PC-3 (cell line): Measurements from ENCODE around the gene PRAMEF5. TPM values are rescaled to one million over a fixed set of nuclear protein-coding genes. Genes with fewer than 3 reads are reported as not detected.
"Not testable (repeated sequence)": the region's sequence is repeated elsewhere in the genome, so short reads cannot be mapped to it uniquely, and the experiment has no call there.

Source experiments
- ATAC-seq: fragments of 200-7000 bp; cut with Tn5 transposase; 2 replicates; pipeline ENCODE4 v1.9.1; 2020; ENCODE audit warnings: mild to moderate bottlenecking, moderate library complexity
- BruUV-seq: library from RNA; stranded (reverse); fragments of 400-500 nt; replicated peaks from 2 replicates; lab custom pipeline; 2021; lab: Mats Ljungman, UMichigan
- CTCF ChIA-PET: fragments of 300-600 bp; sonication (Branson Sonifier 250); formaldehyde crosslinking; loops from one replicate; lab custom pipeline; 2022; ENCODE audit warnings: antibody characterized with exemption; lab: Charles Lee
- POLR2A ChIA-PET: fragments of 300-600 bp; sonication (Branson Sonifier 250); formaldehyde crosslinking; loops from one replicate; lab custom pipeline; 2022; ENCODE audit warnings: antibody characterized with exemption; ENCODE audit not compliant: unreplicated experiment; lab: Charles Lee
- DNase-seq: peaks from one replicate; pipeline ENCODE4 v3.0.0-alpha.2; 2015
- H2AFZ ChIP-seq: fragments of 300-600 bp; sonication (generic); 2 replicates; pipeline ENCODE4 v1.6.0; 2016; ENCODE audit warnings: antibody characterized with exemption, low read length
- H3F3A ChIP-seq: fragments of 300-600 bp; sonication (generic); one replicate; pipeline ENCODE4 v1.6.0; 2017; ENCODE audit warnings: antibody characterized with exemption, low read length, control low read depth, mild to moderate bottlenecking; ENCODE audit not compliant: unreplicated experiment
- H3K27ac ChIP-seq: fragments of 300-600 bp; sonication (generic); 2 replicates; pipeline ENCODE4 v1.5.1; 2016; ENCODE audit warnings: mild to moderate bottlenecking, low read length
- H3K27me3 ChIP-seq: fragments of 300-600 bp; sonication (generic); 2 replicates; pipeline ENCODE4 v1.6.1; 2016; ENCODE audit warnings: low read length, mixed read lengths
- H3K36me3 ChIP-seq: fragments of 300-600 bp; sonication (generic); 2 replicates; pipeline ENCODE4 v1.6.1; 2016; ENCODE audit warnings: low read depth, mixed run types, low read length, mixed read lengths
- H3K4me1 ChIP-seq: fragments of 300-600 bp; sonication (generic); 2 replicates; pipeline ENCODE4 v1.5.1; 2016; ENCODE audit warnings: low read length; ENCODE audit not compliant: insufficient read depth
- H3K4me2 ChIP-seq: fragments of 300-600 bp; sonication (generic); 2 replicates; pipeline ENCODE4 v1.6.0; 2016; ENCODE audit warnings: low read length
- H3K4me3 ChIP-seq: fragments of 300-600 bp; sonication (generic); 2 replicates; pipeline ENCODE4 v1.5.1; 2016; ENCODE audit warnings: mild to moderate bottlenecking, low read length, mixed read lengths
- H3K79me2 ChIP-seq: fragments of 300-600 bp; sonication (generic); 2 replicates; pipeline ENCODE4 v1.6.1; 2017; ENCODE audit warnings: low read length, mixed read lengths
- H3K9ac ChIP-seq: fragments of 300-600 bp; sonication (generic); 2 replicates; pipeline ENCODE4 v1.6.0; 2016; ENCODE audit warnings: mild to moderate bottlenecking, low read length
- H3K9me2 ChIP-seq: fragments of 300-600 bp; sonication (generic); replicated peaks from 2 replicates; pipeline ENCODE4 v1.6.1; 2016; ENCODE audit warnings: mixed run types, low read length, mixed read lengths
- H3K9me3 ChIP-seq: fragments of 300-600 bp; sonication (generic); 2 replicates; pipeline ENCODE4 v1.6.1; 2016; ENCODE audit warnings: low read length, mixed read lengths
- H4K20me1 ChIP-seq: fragments of 300-600 bp; sonication (generic); 2 replicates; pipeline ENCODE4 v1.6.1; 2016; ENCODE audit warnings: low read length, mixed read lengths
- intact Hi-C: fragments of 100-400 bp; cut with micrococcal nuclease; formaldehyde crosslinking; loops from 2 replicates; pipeline ENCODE4 v1.9.0; 2023
- total RNA-seq: library from RNA; depleted of rRNA; stranded (reverse); fragments of >200 nt; gene quantifications from 2 replicates; pipeline ENCODE4 v1.2.3, GENCODE V29; 2014

PRAMEF5 gene
- total RNA-seq, 1 experiment from 2014 or later = not detected

GRCh38 chr1:13237572-13237971, 16.4 kb upstream of the PRAMEF5 start:
- H3K4me1 ChIP-seq, POLR2A ChIA-PET, H3K27ac ChIP-seq, H3K9ac ChIP-seq, H3K4me2 ChIP-seq, H3K9me2 ChIP-seq, ATAC-seq, H3K9me3 ChIP-seq, H3K4me3 ChIP-seq, H3F3A ChIP-seq, H4K20me1 ChIP-seq, DNase-seq, H2AFZ ChIP-seq, H3K36me3 ChIP-seq, intact Hi-C loops, H3K79me2 ChIP-seq, BruUV-seq: not testable (repeated sequence)
- peaks cover 23% of the 10 kb centered on the region for H3K27me3 ChIP-seq
- CTCF ChIA-PET = interaction anchor here (0.6 kb wide), 1 partner anchor 149 kb away, joined by 13 read pairs; no protein-coding TSS in a partner anchor

GRCh38 chr1:13239633-13240032, 14.4 kb upstream of the PRAMEF5 start:
- ATAC-seq, H4K20me1 ChIP-seq, H3K4me3 ChIP-seq, H3K36me3 ChIP-seq, H3K9me2 ChIP-seq, H3K4me2 ChIP-seq, BruUV-seq, H3K4me1 ChIP-seq, CTCF ChIA-PET, H3K27ac ChIP-seq, H2AFZ ChIP-seq, DNase-seq, H3K9ac ChIP-seq, H3K9me3 ChIP-seq, H3F3A ChIP-seq, intact Hi-C loops, POLR2A ChIA-PET, H3K79me2 ChIP-seq: not testable (repeated sequence)
- peaks cover 20% of the 10 kb centered on the region for H3K27me3 ChIP-seq

- POLR2A ChIA-PET, H2AFZ ChIP-seq, H3K27me3 ChIP-seq, H3K79me2 ChIP-seq, H4K20me1 ChIP-seq, H3K9me2 ChIP-seq, H3K9me3 ChIP-seq, H3K4me1 ChIP-seq, H3K4me3 ChIP-seq, BruUV-seq, H3K4me2 ChIP-seq, H3K36me3 ChIP-seq, H3F3A ChIP-seq, ATAC-seq, H3K9ac ChIP-seq, intact Hi-C loops, H3K27ac ChIP-seq, DNase-seq: not testable (repeated sequence)
- CTCF ChIA-PET = interaction anchor here (0.6 kb wide), 1 partner anchor 1991 kb away, joined by 3 read pairs; no protein-coding TSS in a partner anchor
These were observed 10.3 kb upstream of the PRAMEF5 start for GRCh38 chr1:13243536-13244263.

GRCh38 chr1:13245841-13246553, 8.0 kb upstream of the PRAMEF5 start:
- H3K9me2 ChIP-seq, H3K9ac ChIP-seq, CTCF ChIA-PET, BruUV-seq, H3K27me3 ChIP-seq, H3K4me3 ChIP-seq, H3K36me3 ChIP-seq, H2AFZ ChIP-seq, DNase-seq, H3K27ac ChIP-seq, H3K4me2 ChIP-seq, H4K20me1 ChIP-seq, ATAC-seq, intact Hi-C loops, H3F3A ChIP-seq, H3K9me3 ChIP-seq, H3K4me1 ChIP-seq, H3K79me2 ChIP-seq: not testable (repeated sequence)
- POLR2A ChIA-PET = interaction anchor here (0.6 kb wide), 1 partner anchor 537 kb away, joined by 4 read pairs; no protein-coding TSS in a partner anchor

GRCh38 chr1:13246554-13246871, 7.5 kb upstream of the PRAMEF5 start:
- H3K36me3 ChIP-seq, H4K20me1 ChIP-seq, CTCF ChIA-PET, H3K27me3 ChIP-seq, H3K79me2 ChIP-seq, DNase-seq, H3K9me2 ChIP-seq, H3K4me2 ChIP-seq, BruUV-seq, H3K4me1 ChIP-seq, ATAC-seq, H3K27ac ChIP-seq, POLR2A ChIA-PET, H3K9ac ChIP-seq, intact Hi-C loops, H3K4me3 ChIP-seq, H3F3A ChIP-seq, H3K9me3 ChIP-seq, H2AFZ ChIP-seq: not testable (repeated sequence)

GRCh38 chr1:13247122-13247521, 6.9 kb upstream of the PRAMEF5 start:
- POLR2A ChIA-PET, H3F3A ChIP-seq, DNase-seq, ATAC-seq, H3K9me2 ChIP-seq, H3K27ac ChIP-seq, H4K20me1 ChIP-seq, CTCF ChIA-PET, H3K79me2 ChIP-seq, H3K36me3 ChIP-seq, intact Hi-C loops, H2AFZ ChIP-seq, H3K9me3 ChIP-seq, BruUV-seq, H3K4me1 ChIP-seq, H3K4me2 ChIP-seq, H3K4me3 ChIP-seq, H3K9ac ChIP-seq, H3K27me3 ChIP-seq: not testable (repeated sequence)
